G401 (cell line): ENCODE data around the gene OR5AU1. TPM values are rescaled to one million over a fixed set of nuclear protein-coding genes. Genes with fewer than 3 reads are reported as not detected.
"Not testable (repeated sequence)": the region's sequence is repeated elsewhere in the genome, so short reads cannot be mapped to it uniquely, and the experiment has no call there.

Experiments
- DNase-seq: peaks from one replicate; pipeline ENCODE4 v3.0.0-alpha.2; 2015; ENCODE audit warnings: low spot score
- in situ Hi-C: cut with HindIII; loops from 2 replicates; pipeline ENCODE4 v1.10.0; 2016; ENCODE audit warnings: low sequenced_read_pairs, mixed read lengths
- total RNA-seq: library from RNA; depleted of rRNA; stranded (reverse); fragments of >200 nt; shearing (Covaris generic); gene quantifications from 2 replicates; pipeline ENCODE4 v1.2.3, GENCODE V29; 2014

OR5AU1 gene
- total RNA-seq, 1 experiment from 2014 or later = 0.71 TPM

- in situ Hi-C loops = no loop called here
- DNase-seq = no peak
Measured at GRCh38 chr14:21184254-21184653, 28.4 kb upstream of the OR5AU1 start.

- no peak for DNase-seq
- in situ Hi-C loops = no loop called here
Measured at GRCh38 chr14:21182166-21182565, 26.3 kb upstream of the OR5AU1 start.

- in situ Hi-C loops = no loop called here
- no peak for DNase-seq
Measured at GRCh38 chr14:21171128-21171527, 15.3 kb upstream of the OR5AU1 start.

GRCh38 chr14:21169573-21169972, 13.7 kb upstream of the OR5AU1 start:
- in situ Hi-C loops = no loop called here
- DNase-seq = no peak

- in situ Hi-C loops = no loop called here
- DNase-seq = no peak
Measured at GRCh38 chr14:21168055-21168454, 12.2 kb upstream of the OR5AU1 start.

- DNase-seq, in situ Hi-C loops: not testable (repeated sequence)
Measured at GRCh38 chr14:21165670-21166069, 9.8 kb upstream of the OR5AU1 start.

- in situ Hi-C loops, DNase-seq: not testable (repeated sequence)
Measured at GRCh38 chr14:21165002-21165605, 9.2 kb upstream of the OR5AU1 start.

GRCh38 chr14:21163871-21164291, 8.0 kb upstream of the OR5AU1 start:
- in situ Hi-C loops = no loop called here
- no peak for DNase-seq

- DNase-seq = no peak
- in situ Hi-C loops = no loop called here
Measured at GRCh38 chr14:21162081-21162480, 6.2 kb upstream of the OR5AU1 start.

GRCh38 chr14:21160061-21160610, 4.3 kb upstream of the OR5AU1 start:
- in situ Hi-C loops = no loop called here
- DNase-seq = no peak

GRCh38 chr14:21158175-21158574, 2.3 kb upstream of the OR5AU1 start:
- DNase-seq, in situ Hi-C loops: not testable (repeated sequence)

- no peak for DNase-seq
- in situ Hi-C loops = no loop called here
Measured at GRCh38 chr14:21149641-21150367, 6.1 kb downstream of the OR5AU1 start.

- in situ Hi-C loops = no loop called here
Measured at GRCh38 chr14:21145437-21145836, 10.4 kb downstream of the OR5AU1 start.

GRCh38 chr14:21142357-21142756, 13.5 kb downstream of the OR5AU1 start:
- DNase-seq = no peak

More at GRCh38 chr14:21145437-21145836, 10.4 kb downstream of the OR5AU1 start:
- DNase-seq = no peak

GRCh38 chr14:21136024-21136423, 19.8 kb downstream of the OR5AU1 start:
- peak; percentile 30 for DNase-seq
- in situ Hi-C loops = no loop called here

More at GRCh38 chr14:21142357-21142756, 13.5 kb downstream of the OR5AU1 start:
- in situ Hi-C loops = no loop called here

GRCh38 chr14:21133901-21134300, 22.0 kb downstream of the OR5AU1 start:
- in situ Hi-C loops = no loop called here
- DNase-seq = no peak

GRCh38 chr14:21123429-21123828, 32.4 kb downstream of the OR5AU1 start:
- in situ Hi-C loops = no loop called here
- no peak for DNase-seq

GRCh38 chr14:21121122-21121521, 34.7 kb downstream of the OR5AU1 start:
- in situ Hi-C loops = no loop called here
- DNase-seq = no peak

- no peak for DNase-seq
- in situ Hi-C loops = no loop called here
Measured at GRCh38 chr14:21120686-21121085, 35.2 kb downstream of the OR5AU1 start.

GRCh38 chr14:21118933-21119332, 36.9 kb downstream of the OR5AU1 start:
- in situ Hi-C loops = no loop called here

More at GRCh38 chr14:21118933-21119332, 36.9 kb downstream of the OR5AU1 start:
- no peak for DNase-seq
